ENCODE measurements around the gene PARD3B.

The PARD3B gene

DNA sequence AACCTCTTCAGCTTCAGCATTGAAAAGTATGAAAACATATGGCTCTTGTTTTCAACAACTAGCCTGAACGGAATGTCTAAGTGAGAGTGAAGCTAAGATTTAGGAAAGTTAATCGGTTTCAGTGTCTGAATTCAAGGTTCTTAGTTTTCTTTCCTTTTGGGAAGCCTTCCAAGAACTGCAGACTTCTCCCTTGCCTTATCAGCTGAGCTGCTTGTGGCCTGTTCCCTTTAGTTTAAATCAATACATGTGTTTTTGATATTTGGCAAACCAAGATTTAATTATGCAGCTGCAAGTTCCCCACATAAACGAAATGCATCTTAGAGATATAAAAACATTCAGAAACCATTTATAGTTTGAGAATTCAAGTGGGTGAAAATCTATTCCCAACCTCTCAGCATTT lies 862.7 kb downstream of the PARD3B start:
- DNase-seq (ENCODE audit: low spot score): no peak

DNA sequence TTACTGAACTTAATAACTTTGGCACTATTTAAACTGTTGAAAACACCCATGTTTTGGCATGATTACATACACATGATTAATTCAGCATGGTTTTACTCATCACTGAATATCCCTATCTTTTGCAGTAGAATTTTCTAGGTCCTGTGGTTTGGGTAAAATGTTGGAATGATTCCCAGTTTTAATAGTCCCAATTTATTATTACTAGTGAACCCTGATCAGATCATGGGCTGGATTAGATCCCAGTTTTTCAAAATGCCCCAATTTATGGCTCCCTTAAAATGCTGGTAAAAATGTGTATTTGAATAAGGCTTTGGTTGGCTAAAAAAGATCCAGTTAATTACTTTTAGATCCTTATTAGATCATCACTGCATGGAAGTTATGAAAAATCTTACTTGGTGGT lies 863.4 kb downstream of the PARD3B start:
- no peak for DNase-seq (ENCODE audit: low spot score)

DNA sequence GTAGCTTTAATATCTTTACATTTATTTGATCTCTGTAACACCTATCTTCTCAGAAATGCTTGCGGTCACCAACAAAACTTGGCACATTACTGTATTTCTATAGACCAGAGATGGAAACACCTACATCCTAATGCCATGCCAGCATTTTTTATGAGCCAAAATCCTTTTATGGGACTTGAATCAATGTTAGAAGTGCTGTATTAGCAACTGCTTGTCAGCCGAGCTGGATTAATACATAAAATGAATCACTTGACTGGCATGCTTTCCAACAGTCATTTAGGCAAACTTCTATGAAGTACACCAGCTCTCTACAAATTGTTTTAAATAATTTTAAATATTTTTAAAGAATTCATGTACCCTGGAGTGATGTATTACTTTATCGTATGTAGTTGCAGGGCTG lies 864.1 kb downstream of the PARD3B start:
- DNase-seq (ENCODE audit: low spot score): no peak

DNA sequence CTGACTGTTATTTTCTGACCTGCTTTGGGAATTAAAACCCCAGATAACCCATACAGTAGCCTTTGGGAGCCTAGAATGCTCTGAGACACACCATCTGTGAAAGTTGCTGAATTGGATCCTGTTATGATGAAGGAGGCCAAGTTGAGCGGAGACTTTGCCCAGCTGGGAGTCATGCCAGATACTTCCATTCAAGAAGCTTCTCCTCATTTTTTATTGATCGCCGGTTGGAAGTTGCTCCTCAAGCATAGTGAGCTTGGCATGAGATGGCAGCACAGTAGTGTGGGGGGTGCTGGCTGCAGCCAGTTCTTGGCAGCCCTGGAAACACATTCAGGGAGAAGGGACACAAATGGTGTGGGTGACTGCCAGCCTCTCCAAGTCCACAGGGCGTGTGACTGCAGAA lies 866.3 kb downstream of the PARD3B start:
- no peak for DNase-seq (ENCODE audit: low spot score)

DNA sequence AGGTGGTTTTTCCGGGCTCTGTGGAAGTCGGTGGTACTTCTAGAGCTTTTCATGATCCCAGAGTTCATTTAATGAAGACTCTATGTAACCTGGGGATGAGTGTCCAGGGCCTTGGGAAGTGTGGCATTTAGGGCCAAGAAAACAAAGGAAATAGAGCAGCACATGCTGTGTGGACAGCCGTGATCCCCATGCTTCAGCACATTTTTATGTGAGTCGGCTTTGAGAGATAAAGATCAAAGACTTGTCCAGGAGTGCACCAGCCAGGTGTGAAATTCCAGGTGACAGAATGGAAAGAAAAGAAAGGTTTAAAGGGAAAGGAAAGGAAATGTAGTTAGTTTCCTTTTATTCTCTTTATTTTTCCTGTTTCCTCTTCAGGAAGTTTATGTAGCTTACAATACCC lies 879.1 kb downstream of the PARD3B start:
- DNase-seq (ENCODE audit: low spot score): no peak

DNA sequence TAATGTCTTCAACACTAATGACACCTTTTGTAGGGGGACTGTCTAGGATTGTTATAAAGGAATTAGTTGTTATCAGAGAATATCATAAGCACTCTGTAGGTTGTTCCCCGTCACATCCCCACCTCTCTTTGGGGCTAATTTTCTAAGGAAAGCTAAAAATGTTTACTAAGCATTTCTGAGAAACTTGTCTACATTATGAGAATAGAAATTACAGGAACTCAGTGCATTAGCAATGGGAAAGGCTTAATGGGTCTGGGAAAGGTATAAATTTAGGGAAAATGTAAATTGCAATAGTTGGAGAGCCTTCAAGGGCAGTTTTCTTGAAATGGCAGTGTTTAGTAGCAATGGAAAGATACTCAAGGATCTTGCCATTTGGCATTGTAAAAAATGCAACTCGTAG lies 879.8 kb downstream of the PARD3B start:
- no peak for DNase-seq (ENCODE audit: low spot score)

DNA sequence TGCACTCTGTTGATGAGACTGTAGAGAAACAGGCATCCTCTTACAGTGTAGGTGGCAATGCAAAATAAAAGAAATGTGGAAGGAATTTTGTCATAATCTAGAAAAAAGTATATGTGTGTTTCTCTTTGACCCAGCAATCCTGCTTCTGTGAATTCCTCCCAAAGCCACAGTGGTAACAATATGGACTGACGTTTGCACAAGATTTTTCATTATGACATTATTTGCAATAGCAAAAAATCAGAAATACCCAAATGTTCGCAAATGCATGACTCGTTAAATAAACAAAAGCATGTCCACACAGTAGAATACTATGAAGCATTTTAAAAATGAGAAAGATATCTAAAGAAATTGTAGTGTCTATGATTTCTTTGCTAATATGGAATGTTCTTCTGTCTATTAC lies 881.8 kb downstream of the PARD3B start:
- no peak for DNase-seq (ENCODE audit: low spot score)

DNA sequence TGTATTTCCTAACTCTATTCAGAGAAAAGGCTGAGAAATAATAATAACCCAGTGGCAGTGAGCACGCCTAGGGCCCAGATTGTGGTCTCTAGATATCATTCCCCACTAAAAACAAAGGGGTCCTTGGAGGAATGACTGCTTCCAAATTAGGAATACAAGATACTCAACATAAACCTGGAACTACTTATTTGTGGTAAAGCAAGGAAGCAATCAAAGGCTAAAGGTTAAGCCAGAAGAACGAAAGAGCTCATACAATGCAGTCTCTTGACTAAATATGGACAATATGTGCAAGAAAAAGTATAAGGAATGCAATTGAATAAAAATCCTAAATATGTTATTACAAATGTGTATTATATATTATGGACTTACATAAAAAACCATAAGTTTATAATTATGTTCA lies 883.5 kb downstream of the PARD3B start:
- no peak for DNase-seq (ENCODE audit: low spot score)

DNA sequence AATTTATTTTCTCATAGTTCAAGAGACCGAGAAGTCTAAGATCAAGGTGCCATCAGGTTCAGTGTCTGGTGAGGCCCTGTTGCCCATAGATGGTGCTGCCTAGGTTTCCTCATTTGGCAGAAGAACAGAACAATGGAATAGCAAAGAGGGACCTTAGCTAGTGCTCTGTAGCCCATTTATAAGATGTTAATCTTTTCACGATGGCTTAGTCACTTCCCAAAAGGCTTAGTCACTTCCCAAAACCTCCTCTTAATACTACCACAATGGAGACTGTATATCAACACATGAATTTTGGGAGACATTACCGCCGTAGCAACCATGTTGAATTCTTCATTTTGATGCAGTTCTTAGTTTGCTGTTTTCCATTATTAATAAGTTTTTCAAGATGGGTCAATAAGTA lies 890.7 kb downstream of the PARD3B start:
- DNase-seq (ENCODE audit: low spot score): no peak

DNA sequence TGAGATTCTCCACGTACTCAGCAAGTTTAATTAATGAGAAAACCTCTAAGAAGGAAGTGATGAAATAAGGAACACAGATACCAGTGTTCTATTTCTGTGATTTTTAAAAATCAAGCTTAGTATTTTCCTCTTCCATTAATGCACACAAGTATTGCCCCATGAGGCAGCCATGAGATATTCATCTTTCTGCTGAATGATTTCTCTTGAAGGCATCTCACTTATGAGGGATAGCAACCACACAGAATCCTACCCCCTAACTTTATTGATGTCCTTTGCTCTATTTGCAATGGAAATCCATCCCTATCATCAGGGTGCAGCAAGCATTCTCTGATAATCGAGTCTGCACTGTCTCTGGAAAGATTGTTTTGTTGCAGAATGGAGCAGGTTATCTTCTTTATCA lies 893.0 kb downstream of the PARD3B start:
- no peak for DNase-seq (ENCODE audit: low spot score)

DNA sequence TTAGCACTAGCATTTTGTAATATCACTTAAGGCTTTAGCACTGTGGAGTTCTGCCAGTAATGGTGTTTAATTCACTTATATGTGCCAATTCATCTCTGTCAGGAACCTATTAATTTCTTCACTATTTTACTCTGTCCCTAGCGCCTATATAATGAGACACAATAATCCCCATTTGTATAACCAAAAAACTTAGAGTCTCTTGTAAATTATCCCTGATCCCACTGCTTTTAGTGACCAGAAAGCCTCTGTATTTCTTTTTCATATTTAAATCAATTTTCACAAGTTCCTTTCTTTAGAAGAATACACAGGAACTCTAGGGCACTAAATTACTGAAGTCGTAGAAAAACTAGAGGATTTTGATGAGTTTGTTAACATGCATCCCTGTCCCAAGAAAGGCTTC lies 894.3 kb downstream of the PARD3B start:
- no peak for DNase-seq (ENCODE audit: low spot score)

DNA sequence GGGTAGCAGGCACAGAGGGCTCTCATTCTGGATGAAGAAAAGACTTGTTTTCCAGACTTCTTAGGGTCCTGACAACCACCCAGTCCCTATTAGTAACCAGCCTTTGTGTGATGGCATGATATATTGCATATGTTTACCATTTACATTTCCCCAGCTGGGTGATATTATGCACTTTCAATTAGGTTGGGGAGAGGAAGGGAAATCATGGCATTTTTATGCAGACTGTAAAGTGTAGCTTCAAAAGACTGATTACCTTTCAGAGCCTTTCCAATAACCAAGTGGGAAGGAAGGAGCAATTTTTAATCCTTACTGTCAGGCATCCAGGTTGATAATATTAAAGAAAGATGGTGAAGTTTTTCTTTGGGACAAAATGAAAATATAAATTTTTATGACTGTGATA lies 896.2 kb downstream of the PARD3B start:
- DNase-seq (ENCODE audit: low spot score): no peak

DNA sequence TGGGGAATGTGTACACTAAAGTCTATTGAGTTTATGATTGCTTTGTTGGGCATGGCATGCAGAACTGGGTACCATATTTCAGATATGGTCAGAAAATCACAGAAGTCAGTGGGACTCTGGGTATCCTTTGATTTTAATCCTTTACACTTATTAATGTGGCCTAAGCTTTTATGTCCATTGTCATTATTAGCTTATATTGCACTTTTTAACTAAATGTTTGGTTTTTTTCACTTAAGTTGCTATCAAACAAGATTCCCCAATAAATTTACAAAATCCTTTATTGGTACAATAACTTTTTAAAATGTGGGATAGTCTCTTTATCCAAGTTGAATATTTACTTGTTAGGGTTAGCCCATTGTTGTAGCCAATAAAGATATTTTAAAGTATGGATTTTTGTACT lies 902.9 kb downstream of the PARD3B start:
- no peak for DNase-seq (ENCODE audit: low spot score)

DNA sequence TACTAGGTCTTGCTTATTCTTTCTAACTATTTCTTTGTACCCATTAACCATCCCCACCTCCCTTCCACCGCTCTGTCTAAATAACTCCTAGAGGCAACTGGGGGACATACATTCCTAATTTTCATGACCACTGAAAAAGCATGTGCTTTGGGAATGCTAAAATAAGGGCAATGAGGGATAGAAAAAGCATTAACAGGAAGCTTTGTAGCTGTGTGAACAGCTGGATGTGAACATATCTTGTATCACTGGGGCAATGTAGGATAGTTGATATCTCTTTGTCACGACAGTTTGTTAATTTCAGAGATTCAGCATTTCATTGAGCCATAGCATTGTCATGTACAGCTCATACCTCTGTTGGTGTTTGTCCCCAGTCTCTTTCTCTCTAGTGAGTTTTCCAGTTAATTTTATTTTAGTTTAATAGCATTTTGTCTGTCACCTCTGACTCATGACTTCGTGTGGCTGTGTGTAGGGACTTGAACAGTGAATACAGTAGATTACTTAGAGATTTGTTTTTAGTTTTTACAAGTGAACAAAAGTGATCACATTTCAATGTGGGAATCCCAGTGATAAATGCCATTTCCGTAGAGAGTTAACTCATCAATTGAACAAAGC lies 906.7 kb downstream of the PARD3B start:
- DNase-seq (ENCODE audit: low spot score): no peak

DNA sequence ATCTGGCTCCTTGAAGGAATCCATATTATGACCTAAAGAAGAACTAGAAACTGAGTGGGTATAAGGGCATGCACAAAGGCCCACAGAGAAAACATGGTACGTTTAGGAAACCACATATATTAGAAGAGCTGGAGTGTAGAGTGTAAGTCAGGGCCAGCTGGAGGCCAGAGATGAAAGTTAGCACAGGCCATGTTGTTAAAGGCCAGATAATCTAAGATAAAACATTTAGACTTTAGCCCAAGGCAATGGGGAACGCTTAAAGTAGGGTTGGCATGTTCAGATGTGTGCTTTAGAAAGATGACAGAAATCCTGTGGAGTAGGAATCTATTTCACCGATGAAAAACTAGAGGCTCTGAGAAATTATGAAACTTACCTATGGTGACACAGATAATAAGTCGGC lies 907.9 kb downstream of the PARD3B start:
- no peak for DNase-seq (ENCODE audit: low spot score)

DNA sequence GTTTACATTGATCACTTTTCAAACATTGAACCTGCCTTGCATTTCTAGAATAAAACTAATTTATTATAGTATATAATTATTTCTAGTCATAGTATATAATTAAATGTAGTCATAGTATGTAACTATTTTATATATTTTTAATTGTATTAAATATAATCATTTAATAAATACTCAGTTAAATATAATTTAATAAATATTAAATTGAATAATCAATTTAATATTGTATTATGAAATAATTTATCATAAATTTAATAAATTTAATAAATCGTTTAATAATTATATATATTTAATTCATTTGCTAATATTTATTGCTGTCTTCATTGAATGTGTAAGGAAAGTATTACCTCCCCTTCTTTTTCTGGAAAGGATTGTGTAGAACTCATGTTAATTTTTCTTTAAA lies 911.4 kb downstream of the PARD3B start:
- no peak for DNase-seq (ENCODE audit: low spot score)

DNA sequence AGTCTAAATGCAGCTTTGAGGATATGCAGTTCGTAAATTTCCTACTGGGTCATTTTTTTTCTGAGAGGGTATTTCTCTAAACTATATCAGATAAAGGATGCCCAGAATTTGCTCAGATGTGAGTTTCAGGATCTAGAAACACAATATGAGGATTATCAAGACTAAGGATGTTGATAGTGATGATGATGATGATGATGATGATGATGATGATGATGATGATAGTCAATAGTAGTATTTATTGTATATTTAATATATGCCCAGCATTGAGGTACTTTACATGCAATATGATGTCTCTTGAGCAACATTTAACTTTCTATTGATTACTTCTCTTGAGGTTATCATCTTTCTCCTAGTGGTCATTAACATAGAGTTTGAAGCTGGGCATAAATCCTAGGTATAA lies 914.9 kb downstream of the PARD3B start:
- no peak for DNase-seq (ENCODE audit: low spot score)

DNA sequence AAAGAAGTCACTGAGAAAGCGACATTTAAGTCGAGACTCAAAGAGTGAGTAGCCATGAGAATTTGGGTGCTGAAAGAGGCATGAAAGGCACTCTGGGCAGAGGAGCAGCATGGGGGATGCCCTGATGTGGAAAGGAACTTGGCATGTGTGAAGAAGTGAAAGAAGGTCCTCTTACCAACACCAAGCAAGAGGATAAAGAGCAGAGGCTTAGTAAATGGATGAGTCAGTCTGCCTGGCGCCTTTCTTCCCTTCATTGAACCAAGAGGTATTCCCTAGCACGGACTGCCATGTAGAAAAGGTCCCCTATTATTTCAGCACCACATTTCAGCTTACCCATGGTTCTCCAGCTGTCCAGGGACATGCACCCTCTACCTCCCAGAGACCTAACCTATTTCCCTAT lies 915.9 kb downstream of the PARD3B start:
- no peak for DNase-seq (ENCODE audit: low spot score)

DNA sequence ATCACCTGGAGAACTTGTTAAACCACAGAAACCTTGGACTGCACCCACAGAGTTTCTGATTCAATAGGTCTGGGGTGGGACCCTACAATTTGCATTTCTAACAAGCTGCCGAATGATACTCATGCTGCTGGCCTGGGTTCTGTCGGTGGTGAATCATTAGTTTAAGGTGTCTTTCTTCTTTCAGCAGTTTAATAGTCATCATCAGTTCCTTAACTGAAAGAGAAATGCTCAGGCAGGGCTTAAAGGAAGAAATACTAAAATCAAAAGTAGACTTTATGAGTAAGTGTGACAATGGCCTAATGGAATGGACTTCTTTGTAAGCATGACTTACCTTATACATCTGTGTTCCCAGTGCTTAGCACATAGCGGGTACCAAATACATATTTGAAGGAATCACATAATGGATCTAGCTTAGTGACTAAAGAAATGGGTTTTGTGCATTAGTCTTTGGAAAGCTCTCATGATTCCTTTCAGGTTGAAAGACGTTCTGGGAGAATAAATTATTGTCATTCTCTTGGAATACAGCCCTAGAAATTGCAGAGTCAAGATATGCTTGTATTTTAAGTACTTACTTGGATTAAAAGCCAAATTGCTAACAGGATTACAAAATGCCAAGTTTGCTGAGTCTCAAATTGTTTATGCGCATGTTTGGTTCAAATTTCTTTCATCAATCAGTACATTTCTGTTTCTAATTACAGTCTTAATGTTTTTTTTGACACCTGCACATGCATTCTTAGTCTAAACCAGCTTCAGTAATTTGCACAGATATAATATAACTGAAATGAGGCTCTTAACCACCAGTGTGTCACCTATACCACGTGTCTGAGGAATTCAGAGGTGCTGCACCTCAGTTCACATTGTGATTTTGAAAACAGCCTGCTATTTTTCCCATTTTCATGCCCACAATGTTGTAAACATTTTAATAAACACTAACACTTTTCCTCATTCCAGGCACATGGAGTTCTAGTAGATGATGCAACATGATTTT lies 916.7 kb downstream of the PARD3B start:
- no peak for DNase-seq (ENCODE audit: low spot score)

DNA sequence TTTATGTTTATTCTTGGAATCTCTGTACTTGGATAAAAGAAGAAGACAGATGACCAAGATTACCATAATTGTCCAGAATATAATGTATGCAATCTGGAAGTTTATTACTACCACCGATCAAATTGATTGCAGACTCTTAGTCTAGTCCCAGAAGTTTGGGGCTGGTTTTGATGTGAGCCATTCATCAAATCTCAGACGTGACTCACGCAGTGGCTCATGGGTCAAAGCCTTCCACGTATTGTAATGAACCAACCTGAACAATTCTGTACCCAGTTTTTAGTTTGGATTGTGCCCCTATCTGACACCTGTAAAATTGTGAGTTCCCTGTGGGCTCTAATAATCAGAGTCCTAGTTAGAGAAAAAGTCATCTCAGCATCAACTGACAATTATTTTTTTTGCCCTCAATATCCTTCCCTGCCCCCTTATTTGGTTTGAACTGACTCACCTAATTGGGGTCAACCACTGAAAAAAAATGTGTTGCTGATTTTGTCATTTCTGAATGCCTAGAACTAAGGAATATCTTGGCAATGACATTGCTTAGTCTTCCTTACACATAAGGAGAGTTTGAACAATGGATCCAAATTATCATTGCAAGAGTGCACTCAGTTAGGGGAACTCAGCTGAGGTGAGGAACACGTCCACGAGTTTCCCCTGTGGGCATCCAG lies 917.5 kb downstream of the PARD3B start:
- no peak for DNase-seq (ENCODE audit: low spot score)

DNA sequence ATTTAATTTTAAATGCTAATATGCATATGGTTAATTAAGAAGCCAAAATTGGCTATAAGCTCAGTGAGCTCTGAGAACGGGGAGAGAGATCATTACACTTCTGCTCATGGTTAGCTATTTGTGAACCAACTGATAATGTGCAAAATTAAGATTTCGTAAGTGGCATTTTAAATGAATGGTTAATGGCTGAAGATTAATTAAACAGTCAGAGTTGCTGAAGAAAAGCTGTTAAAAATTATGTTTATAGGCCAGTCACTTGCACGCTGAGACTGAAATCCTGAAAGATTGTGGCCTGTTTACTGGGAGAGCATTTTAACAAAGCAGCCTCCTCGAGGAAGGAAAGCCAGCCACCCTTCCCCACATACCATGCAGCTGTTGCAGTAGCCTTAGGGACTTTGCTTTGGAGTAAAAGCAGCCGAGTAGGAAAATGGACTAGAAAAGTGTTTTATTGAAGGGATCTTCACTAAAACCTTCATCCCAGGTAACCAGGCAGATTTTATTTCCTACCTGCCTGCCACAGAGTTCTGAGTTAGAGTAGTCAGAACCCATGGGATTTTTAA lies 918.3 kb downstream of the PARD3B start:
- no peak for DNase-seq (ENCODE audit: low spot score)

DNA sequence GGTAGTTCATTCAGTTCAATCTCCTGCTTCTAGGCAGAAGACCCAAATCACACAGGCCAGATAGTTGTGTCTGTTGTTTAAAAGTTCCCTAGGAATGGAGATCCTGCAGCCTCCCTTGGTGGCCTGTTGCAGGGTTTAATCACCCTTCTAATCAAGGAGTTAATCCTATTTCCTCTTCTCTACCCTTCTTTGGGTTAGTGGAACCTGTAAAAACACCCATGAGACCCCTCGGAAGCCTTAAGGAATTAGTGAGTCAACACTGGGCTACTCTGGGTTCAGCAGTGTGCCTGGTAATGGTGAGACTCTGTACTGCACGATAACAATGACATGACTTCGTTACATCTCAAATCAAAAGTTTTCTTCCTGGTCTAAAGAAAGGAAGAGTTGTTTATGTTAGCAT lies 919.4 kb downstream of the PARD3B start:
- no peak for DNase-seq (ENCODE audit: low spot score)

DNA sequence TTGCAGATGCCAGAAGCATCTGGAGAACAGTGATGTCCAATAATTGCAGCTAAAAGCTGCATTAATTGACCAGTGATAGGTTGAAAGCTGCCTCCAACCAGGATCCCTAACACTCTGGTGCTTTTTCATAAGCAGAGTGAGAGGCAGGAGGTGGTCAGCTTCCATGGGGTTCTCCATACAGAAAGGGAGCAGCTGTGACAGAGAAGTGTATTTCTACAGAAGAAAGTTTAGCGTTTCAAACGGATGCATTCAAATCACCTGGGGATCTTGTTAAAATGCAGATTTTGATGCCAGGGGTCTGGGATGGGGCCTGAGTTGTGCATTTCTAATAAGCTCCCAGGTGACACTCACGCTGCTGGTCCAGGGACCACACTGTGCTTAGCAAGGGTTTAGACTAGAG lies 920.5 kb downstream of the PARD3B start:
- DNase-seq (ENCODE audit: low spot score): no peak

Data from LoVo (cell line).